Retinal pigment epithelial cell (primary cell): ENCODE measurements around the gene DUSP15.

Source experiments
- DNase-seq: peaks from one replicate; pipeline ENCODE4 v3.0.0-alpha.2; 2010; ENCODE audit warnings: low read depth
- H3K4me3 ChIP-seq: 2 replicates; pipeline ENCODE4 v1.5.1; 2011; ENCODE audit warnings: mild to moderate bottlenecking, low read length, control low read depth, moderate library complexity
- TF ChIP-seq, protein P1 (sequence below): conservative IDR thresholded peaks from 2 replicates; pipeline ENCODE4 v1.5.1; 2011; ENCODE audit warnings: low read depth, low read length, control low read depth, inconsistent platforms

The DUSP15 gene

GRCh38 chr20:31858760-31859083 lies 11.6 kb downstream of the DUSP15 start:
- H3K4me3 ChIP-seq: no peak overlapping the region
- no peak for DNase-seq
- TF ChIP-seq, protein P1, sequence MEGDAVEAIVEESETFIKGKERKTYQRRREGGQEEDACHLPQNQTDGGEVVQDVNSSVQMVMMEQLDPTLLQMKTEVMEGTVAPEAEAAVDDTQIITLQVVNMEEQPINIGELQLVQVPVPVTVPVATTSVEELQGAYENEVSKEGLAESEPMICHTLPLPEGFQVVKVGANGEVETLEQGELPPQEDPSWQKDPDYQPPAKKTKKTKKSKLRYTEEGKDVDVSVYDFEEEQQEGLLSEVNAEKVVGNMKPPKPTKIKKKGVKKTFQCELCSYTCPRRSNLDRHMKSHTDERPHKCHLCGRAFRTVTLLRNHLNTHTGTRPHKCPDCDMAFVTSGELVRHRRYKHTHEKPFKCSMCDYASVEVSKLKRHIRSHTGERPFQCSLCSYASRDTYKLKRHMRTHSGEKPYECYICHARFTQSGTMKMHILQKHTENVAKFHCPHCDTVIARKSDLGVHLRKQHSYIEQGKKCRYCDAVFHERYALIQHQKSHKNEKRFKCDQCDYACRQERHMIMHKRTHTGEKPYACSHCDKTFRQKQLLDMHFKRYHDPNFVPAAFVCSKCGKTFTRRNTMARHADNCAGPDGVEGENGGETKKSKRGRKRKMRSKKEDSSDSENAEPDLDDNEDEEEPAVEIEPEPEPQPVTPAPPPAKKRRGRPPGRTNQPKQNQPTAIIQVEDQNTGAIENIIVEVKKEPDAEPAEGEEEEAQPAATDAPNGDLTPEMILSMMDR: no peak

DNA sequence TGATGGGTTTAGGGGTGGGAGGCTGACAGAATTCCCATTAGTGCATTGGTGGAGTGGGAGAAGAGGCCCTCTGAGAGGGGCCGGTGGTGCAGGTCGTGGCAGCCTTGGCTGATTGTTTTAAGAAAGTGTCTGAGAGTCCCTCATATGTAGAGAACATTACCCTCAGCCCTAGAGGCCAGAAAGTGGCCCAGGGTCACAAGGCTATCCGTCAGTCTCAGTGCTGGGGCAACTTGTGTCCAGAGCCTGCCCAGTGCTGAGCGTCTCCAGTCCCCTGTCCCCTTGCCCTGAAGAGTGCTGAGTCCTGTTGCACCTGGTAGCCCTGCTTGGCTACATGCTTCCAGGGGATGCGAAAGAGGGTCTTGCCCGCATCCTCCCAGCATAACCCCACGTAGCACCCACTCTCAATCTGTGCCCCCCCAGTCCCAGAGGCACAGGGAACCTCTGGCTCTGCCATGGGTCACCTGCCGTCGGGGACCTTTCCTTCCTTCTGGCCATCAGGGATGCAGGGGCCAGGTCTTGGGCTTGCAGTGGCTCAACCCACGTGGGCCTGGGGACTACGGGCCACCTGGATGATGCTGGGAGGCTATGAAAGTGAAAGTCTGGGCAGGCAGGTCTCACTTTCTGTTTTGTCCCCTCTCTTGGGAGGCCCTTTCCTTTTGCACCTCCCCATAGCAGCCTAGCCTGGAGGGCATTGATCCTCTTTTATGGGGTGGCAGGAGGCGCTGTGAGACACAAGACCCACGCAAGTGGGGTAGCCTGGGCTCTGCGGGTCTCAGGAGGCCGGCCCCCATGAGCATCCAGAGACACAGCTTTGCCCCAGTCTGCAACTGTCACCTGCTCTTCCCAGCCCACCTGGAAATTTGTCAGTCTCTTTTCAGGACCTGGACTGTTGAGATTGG lies 12.2 kb downstream of the DUSP15 start:
- DNase-seq: no peak
- no peak overlapping the region for H3K4me3 ChIP-seq
- TF ChIP-seq, protein P1: no peak

DNA sequence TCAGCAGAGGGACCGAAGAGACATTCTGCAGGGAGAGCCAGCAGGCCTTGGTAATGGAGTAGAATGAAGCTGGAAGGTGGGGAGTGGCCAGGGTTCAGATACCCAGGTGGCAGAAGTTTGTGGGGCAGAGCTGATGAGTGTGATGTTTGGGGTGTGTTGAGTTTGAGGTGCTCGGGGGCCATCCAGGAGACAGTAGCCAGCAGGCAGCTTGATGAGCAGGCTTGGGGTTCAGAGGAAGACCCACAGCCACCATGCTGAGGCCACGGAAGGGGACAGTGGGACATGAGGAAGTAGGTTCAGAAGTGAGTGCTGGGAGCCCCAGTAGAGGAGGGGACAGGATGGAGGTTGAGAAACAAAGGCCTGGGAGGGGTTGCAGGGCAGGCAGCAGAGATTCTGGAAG lies 13.8 kb downstream of the DUSP15 start:
- TF ChIP-seq, protein P1: no peak
- no peak overlapping the region for H3K4me3 ChIP-seq
- DNase-seq: no peak

GRCh38 chr20:31853481-31853880 lies 16.8 kb downstream of the DUSP15 start:
- no peak overlapping the region for H3K4me3 ChIP-seq
- TF ChIP-seq, protein P1: no peak
- no peak for DNase-seq

DNA sequence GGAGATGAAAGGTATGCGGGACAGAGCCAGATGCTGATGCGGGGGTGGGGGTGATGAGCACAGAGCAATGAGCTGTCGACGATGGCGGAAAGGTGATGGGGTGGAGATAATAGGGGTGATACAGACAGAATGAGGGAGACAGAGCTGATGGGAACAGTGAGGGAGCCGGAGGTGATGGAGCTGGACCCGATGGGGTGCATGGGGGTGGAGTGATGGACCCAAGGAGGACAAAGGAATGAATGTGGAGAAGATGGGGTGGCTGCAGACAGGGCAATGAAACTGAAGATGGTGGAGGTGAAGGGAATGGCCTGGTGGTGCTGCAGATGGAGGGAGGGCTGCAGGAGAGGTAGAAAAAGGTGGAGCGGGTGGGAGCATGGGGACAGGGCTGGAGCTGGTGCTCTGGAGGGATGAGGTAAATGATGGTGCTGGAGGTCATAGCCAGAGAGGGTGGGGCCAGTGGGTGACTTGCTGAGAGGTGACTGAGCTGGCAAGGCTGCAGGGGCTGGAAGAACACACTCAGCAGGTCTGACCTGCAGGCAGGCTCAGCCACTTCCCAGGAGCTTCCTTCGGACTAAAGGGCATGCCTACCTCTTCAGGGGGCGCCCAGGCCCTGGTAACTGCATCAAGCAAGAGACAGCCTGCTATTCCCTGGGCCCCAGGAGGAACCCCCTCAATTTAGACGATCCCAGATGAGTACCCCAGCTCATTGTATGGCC lies 18.9 kb downstream of the DUSP15 start:
- TF ChIP-seq, protein P1: no peak
- H3K4me3 ChIP-seq: no peak overlapping the region
- no peak for DNase-seq

- TF ChIP-seq, protein P1: no peak
- no peak overlapping the region for H3K4me3 ChIP-seq
- DNase-seq: no peak
Measured at GRCh38 chr20:31849306-31849930, 20.9 kb downstream of the DUSP15 start.
